ENCODE data around the gene CYP26A1. TPM values are rescaled to one million over a fixed set of nuclear protein-coding genes. Genes with fewer than 3 reads are reported as not detected.
A peak's percentile ranks its signal among the peaks of the same experiment; 100 is the strongest.

CYP26A1 gene
- polyA plus RNA-seq, 2 donors, result not detected

DNA sequence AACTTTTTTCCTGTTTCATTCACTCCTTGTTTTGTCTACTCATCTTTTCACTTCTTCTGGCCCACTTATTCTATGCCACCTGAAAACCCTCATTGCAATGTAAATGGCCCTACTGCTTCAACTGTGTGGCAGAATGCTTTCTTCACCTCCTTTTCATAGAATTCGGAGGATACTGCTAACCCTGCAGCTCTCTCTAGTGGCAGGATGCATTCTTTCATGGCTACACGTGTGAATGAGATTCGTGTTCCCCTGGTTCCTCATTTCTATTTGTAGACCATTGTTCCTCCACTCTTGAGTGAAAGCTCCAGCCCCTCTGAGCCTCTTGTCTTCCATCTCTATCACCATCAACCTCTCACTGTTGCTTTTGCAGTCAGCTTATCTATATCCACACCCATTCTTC lies 34.0 kb upstream of the CYP26A1 start:
- no peaks in the 10 kb centered on the region for H3K9me3 ChIP-seq (ENCODE audit: control insufficient read depth in 2 of 2, insufficient read depth in 1 of 2, low read depth in 1 of 2, low read length in 1 of 2)
- 37 to 46% methylated on average over 3 of the region's 3 CpGs for WGBS, 2 donors
- no peaks in the 10 kb centered on the region for H3K27me3 ChIP-seq (ENCODE audit: control insufficient read depth in 1 of 2, insufficient read depth in 2 of 2, low read length in 2 of 2)
- no peaks in the 10 kb centered on the region for H3K4me1 ChIP-seq (ENCODE audit: control insufficient read depth in 2 of 2, insufficient read depth in 2 of 2, low read length in 1 of 2)
- no peaks in the 10 kb centered on the region for H3K36me3 ChIP-seq (ENCODE audit: control insufficient read depth in 2 of 2, insufficient read depth in 2 of 2, low read length in 1 of 2)
- H3K27ac ChIP-seq (ENCODE audit: low read depth in 2 of 2, low read length in 1 of 2), result no peak overlapping the region
- no peak overlapping the region for H3K4me3 ChIP-seq (ENCODE audit: low read depth in 1 of 2, low read length in 2 of 2)

DNA sequence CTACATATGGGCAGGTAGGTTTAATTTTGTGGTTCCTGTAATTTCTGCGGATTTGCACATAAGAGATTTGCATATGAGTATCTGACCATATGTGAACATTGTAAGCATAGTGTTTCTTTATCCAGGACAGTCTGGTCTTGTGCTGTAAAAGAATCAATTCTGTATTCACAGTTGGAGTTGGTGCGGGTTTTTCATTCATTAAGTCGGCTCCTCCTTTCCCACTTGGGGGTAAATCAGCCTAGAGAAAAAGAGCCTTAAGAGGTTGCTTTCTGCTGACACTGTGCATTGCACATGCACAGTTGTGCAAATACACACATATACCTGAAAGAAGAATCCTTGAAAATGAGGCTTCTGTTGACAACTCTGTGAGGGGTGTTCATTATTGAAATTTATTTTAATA lies 19.2 kb upstream of the CYP26A1 start:
- Histone ChIP-seq H3K4me3 (ENCODE audit: low read depth in 1 of 2, low read length in 2 of 2) (no peak overlapping the region), H3K9me3 (ENCODE audit: control insufficient read depth in 2 of 2, insufficient read depth in 1 of 2, low read depth in 1 of 2, low read length in 1 of 2) (no peaks in the 10 kb centered on the region), H3K36me3 (ENCODE audit: control insufficient read depth in 2 of 2, insufficient read depth in 2 of 2, low read length in 1 of 2) (no peaks in the 10 kb centered on the region), H3K27ac (ENCODE audit: low read depth in 2 of 2, low read length in 1 of 2) (no peak overlapping the region), H3K27me3 (ENCODE audit: control insufficient read depth in 1 of 2, insufficient read depth in 2 of 2, low read length in 2 of 2) (no peaks in the 10 kb centered on the region), H3K4me1 (ENCODE audit: control insufficient read depth in 2 of 2, insufficient read depth in 2 of 2, low read length in 1 of 2) (no peaks in the 10 kb centered on the region)
- WGBS, 2 donors, result 94 to 96% methylated on average over 3 of the region's 3 CpGs

DNA sequence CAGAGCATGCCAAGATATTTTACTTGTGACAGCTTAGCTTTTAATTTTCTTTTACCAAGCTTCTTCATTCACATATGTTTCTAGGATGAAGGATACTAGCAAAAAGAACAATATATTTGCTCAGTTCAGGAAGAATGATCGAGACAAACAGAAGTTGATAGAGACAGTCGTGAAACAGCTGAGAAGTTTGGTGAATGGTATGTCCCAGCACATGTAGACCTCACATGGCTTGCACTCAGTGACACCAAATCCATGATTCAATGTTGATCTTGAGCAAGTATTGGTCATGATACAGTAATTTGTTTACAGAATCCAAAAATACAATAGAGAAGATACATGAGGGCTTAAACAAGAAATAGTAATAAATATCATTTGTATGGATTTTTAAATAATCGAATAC lies 15.6 kb upstream of the CYP26A1 start:
- no peaks in the 10 kb centered on the region for H3K36me3 ChIP-seq (ENCODE audit: control insufficient read depth in 2 of 2, insufficient read depth in 2 of 2, low read length in 1 of 2)
- no peak overlapping the region for H3K27ac ChIP-seq (ENCODE audit: low read depth in 2 of 2, low read length in 1 of 2)
- 95 to 97% methylated on average over 3 of the region's 3 CpGs for WGBS, 2 donors
- peaks cover 10 to 23% of the 10 kb centered on the region in 2 donors for H3K4me1 ChIP-seq (ENCODE audit: control insufficient read depth in 2 of 2, insufficient read depth in 2 of 2, low read length in 1 of 2)
- peaks cover 5 to 9% of the 10 kb centered on the region in 2 donors for H3K27me3 ChIP-seq (ENCODE audit: control insufficient read depth in 1 of 2, insufficient read depth in 2 of 2, low read length in 2 of 2)
- H3K9me3 ChIP-seq (ENCODE audit: control insufficient read depth in 2 of 2, insufficient read depth in 1 of 2, low read depth in 1 of 2, low read length in 1 of 2), result no peaks in the 10 kb centered on the region
- H3K4me3 ChIP-seq (ENCODE audit: low read depth in 1 of 2, low read length in 2 of 2), result no peak overlapping the region

DNA sequence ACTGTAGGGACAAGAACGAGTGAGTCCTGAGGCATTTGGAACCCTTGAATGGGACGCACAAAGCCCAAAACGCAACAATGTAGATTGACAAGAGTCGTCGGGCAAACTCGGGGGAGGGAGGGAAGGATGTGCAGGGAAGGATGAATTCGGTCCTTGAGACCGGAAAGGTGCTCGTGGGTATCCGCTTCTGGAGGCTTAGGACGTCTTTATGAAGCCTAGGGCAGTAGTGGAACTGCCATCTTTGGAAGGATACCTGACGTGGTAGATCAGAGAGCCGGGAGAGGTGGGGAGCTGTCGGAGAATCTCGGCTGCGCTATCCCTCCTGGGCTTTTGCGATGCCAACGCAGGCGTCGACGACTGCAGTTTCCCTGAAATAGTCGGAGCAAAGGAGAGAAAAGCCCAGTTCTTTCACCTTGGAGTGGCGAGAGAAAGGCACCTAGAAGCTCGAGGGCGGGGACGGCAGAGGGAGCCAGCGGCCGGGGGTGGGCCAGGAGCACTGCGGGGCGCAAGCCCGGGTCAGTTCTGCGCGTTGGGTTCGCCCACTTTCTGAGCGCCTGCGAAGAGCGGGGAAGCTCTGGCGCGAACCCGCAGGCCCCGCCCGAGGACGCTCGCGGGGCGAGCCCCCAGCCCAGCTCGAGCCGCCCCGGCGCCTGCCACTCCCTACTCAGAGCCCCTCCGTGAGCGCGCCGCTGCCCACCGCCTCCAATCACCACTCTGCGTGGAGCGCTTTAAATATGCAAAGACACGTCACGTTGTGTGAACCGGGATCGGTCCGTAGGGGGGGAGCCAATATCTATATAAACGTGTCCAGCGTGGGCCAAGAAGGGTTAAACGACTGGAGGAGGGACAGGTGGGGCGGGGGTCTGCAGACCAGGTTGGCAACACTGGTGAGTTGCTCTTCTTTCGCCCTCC lies 13.5 kb upstream of the CYP26A1 start, which contains the start of gene CYP26C1:
CYP26C1 (plus strand) TSS at position 824 of the 912 bp plus-strand sequence. CDS start 466 bp downstream, outside the sequence.
- peaks cover 10 to 25% of the 10 kb centered on the region in 2 donors for H3K4me1 ChIP-seq (ENCODE audit: control insufficient read depth in 2 of 2, insufficient read depth in 2 of 2, low read length in 1 of 2)
- H3K9me3 ChIP-seq (ENCODE audit: control insufficient read depth in 2 of 2, insufficient read depth in 1 of 2, low read depth in 1 of 2, low read length in 1 of 2), result no peaks in the 10 kb centered on the region
- no peak within 1 kb of the TSS for H3K27ac ChIP-seq (ENCODE audit: low read depth in 2 of 2, low read length in 1 of 2)
- WGBS, 2 donors, result 31 to 39% methylated on average over 66 to 67 of the region's 67 CpGs
- H3K36me3 ChIP-seq (ENCODE audit: control insufficient read depth in 2 of 2, insufficient read depth in 2 of 2, low read length in 1 of 2), result no peaks in the 10 kb centered on the region
- H3K4me3 ChIP-seq (ENCODE audit: low read depth in 1 of 2, low read length in 2 of 2), result peak within 1 kb of the TSS in 1 of 2 donors; percentile 14
- peaks cover 9 to 21% of the 10 kb centered on the region in 2 donors for H3K27me3 ChIP-seq (ENCODE audit: control insufficient read depth in 1 of 2, insufficient read depth in 2 of 2, low read length in 2 of 2)

DNA sequence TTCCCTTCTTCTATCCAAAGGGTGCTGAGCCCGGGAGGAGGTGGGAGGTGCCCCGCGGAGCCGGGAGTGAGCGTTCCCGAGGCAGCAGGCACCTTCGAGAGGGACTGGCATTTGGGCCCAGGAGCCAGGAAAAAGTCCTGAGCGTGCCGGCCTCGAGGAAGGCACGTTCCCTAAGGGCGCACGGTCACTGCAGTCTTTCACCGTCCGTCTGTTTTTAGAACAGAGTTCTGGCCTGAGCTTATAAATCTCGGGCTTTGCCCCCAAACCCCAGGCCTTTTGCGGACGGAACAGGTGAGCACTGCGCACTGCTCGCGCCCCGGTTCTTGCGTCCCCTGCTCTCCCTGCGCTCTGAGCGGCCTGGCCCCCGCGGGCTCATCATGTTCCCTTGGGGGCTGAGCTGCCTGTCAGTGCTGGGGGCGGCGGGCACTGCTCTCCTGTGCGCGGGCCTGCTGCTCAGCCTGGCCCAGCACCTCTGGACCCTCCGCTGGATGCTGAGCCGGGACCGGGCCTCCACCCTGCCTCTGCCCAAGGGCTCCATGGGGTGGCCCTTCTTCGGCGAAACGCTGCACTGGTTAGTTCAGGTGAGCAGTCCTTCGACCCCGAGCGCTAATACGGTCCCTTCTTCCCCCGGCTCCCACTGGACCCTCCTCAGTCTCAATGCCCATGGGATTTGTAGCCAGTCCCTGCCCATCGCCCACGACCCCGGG lies 12.7 kb upstream of the CYP26A1 start:
- H3K9me3 ChIP-seq (ENCODE audit: control insufficient read depth in 2 of 2, insufficient read depth in 1 of 2, low read depth in 1 of 2, low read length in 1 of 2), result no peaks in the 10 kb centered on the region
- H3K27ac ChIP-seq (ENCODE audit: low read depth in 2 of 2, low read length in 1 of 2), result no peak overlapping the region
- 38 to 40% methylated on average over 45 of the region's 45 CpGs for WGBS, 2 donors
- peaks cover 14 to 25% of the 10 kb centered on the region in 2 donors for H3K4me1 ChIP-seq (ENCODE audit: control insufficient read depth in 2 of 2, insufficient read depth in 2 of 2, low read length in 1 of 2)
- H3K27me3 ChIP-seq (ENCODE audit: control insufficient read depth in 1 of 2, insufficient read depth in 2 of 2, low read length in 2 of 2), result peaks cover 9 to 29% of the 10 kb centered on the region in 2 donors
- no peak overlapping the region for H3K4me3 ChIP-seq (ENCODE audit: low read depth in 1 of 2, low read length in 2 of 2)
- no peaks in the 10 kb centered on the region for H3K36me3 ChIP-seq (ENCODE audit: control insufficient read depth in 2 of 2, insufficient read depth in 2 of 2, low read length in 1 of 2)

DNA sequence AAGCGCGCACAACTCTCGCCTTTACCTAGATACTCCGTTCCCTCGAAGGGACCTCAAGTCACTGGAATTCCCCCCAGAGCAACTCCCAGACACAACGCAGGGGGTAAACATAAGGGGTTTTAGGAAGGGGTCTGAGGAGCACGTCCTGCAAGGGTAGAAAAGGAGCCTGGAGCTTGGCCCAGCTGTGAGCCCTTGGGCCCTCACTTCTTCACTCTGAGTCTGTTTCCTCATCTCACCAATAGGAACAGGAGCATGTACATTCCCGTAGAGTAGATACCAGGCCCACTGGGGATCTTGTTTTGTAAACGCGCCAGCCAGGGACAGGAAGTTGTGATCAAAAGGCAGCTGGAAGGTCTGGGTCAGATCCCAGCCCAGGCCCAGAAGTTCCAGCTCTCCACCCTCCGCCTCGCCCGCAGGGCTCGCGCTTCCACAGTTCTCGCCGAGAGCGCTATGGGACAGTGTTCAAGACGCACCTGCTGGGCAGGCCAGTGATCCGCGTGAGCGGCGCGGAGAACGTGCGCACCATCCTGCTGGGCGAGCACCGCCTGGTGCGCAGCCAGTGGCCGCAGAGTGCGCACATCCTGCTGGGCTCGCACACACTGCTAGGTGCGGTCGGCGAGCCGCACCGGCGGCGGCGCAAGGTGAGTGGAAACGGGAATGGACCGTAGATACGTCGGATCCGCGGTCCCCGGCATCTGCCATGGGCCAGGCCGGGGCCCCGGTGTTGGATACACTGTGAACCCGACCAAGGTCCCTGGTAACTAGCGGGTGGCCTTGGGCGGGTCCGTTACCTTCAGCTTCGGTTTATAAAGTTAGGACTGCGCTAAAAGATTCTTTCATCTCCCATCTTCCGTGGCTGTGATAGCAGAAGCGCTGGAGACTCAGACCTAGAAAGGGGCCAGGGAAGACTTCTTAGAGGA lies 11.8 kb upstream of the CYP26A1 start:
- WGBS, 2 donors, result 9 to 10% methylated on average over 57 of the region's 57 CpGs
- Histone ChIP-seq H3K27me3 (ENCODE audit: control insufficient read depth in 1 of 2, insufficient read depth in 2 of 2, low read length in 2 of 2) (peaks cover 9 to 33% of the 10 kb centered on the region in 2 donors), H3K36me3 (ENCODE audit: control insufficient read depth in 2 of 2, insufficient read depth in 2 of 2, low read length in 1 of 2) (no peaks in the 10 kb centered on the region), H3K27ac (ENCODE audit: low read depth in 2 of 2, low read length in 1 of 2) (no peak overlapping the region), H3K4me3 (ENCODE audit: low read depth in 1 of 2, low read length in 2 of 2) (peak overlapping the region; percentile 14), H3K9me3 (ENCODE audit: control insufficient read depth in 2 of 2, insufficient read depth in 1 of 2, low read depth in 1 of 2, low read length in 1 of 2) (no peaks in the 10 kb centered on the region), H3K4me1 (ENCODE audit: control insufficient read depth in 2 of 2, insufficient read depth in 2 of 2, low read length in 1 of 2) (peaks cover 14 to 27% of the 10 kb centered on the region in 2 donors)

DNA sequence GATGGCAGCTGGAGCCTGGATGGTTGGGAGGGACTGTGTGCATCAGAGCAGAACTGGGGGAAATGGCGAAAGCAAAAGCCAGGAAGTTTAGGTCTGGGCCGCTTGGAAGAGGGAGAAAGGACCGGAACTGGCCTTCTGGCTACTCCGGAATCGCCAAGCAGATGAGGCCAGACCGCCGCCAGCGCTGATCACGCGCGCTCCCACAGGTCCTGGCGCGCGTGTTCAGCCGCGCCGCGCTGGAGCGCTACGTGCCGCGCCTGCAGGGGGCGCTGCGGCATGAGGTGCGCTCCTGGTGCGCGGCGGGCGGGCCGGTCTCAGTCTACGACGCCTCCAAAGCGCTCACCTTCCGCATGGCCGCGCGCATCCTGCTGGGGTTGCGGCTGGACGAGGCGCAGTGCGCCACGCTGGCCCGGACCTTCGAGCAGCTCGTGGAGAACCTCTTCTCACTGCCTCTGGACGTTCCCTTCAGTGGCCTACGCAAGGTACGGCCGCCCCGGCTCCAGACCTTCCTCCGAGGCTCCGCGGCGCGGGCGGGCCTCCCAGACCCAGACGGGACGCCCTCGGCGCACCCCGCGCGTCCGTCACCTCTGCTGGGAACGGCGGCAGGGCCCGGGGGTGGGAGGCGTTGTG lies 11.1 kb upstream of the CYP26A1 start:
- Histone ChIP-seq H3K4me1 (ENCODE audit: control insufficient read depth in 2 of 2, insufficient read depth in 2 of 2, low read length in 1 of 2) (peaks cover 14 to 27% of the 10 kb centered on the region in 2 donors), H3K27ac (ENCODE audit: low read depth in 2 of 2, low read length in 1 of 2) (no peak overlapping the region), H3K36me3 (ENCODE audit: control insufficient read depth in 2 of 2, insufficient read depth in 2 of 2, low read length in 1 of 2) (no peaks in the 10 kb centered on the region), H3K27me3 (ENCODE audit: control insufficient read depth in 1 of 2, insufficient read depth in 2 of 2, low read length in 2 of 2) (peaks cover 9 to 33% of the 10 kb centered on the region in 2 donors), H3K9me3 (ENCODE audit: control insufficient read depth in 2 of 2, insufficient read depth in 1 of 2, low read depth in 1 of 2, low read length in 1 of 2) (no peaks in the 10 kb centered on the region), H3K4me3 (ENCODE audit: low read depth in 1 of 2, low read length in 2 of 2) (peak overlapping the region in 1 of 2 donors; percentile 14)
- 2 to 4% methylated on average over 62 to 68 of the region's 68 CpGs for WGBS, 2 donors

DNA sequence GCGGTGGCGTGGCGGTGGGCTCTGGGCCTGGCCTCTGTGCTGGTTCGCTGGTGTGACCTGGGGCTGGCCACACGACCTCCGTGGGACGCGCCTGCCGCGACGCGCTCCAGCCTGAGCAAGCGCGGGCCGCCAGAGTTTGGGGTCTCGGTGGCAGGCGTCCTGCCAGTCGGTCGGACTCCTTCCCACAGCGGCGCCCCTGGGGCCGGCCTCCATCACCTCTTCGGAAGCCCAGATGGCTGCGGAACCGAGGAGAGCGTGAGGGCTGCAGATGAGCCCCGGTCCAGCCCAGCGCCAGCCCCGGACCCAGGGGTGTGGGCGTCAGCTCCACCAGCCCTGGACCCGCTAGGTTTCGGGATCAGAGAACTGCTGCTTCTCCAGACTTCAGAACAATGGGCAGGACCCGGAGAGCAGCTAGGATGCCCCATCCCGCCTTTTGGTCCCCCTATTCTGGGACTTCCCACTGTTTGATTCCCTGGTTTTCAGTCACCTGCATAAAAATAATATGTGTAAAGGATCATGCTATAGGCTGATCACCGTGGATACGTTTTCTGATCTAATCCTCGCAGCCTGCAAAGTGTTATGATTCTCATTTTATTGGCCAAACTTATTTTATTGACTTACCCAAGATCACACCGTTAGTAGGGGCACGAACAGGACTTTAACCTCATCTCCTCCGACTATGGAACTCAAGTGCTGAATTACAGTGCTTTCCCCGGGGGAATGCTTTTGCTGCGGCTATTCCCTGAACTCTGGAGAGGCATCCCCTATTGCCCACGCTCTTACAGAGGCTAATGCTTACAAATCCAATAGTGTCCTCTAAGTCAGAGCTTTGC lies 10.3 kb upstream of the CYP26A1 start:
- peaks cover 15 to 29% of the 10 kb centered on the region in 2 donors for H3K4me1 ChIP-seq (ENCODE audit: control insufficient read depth in 2 of 2, insufficient read depth in 2 of 2, low read length in 1 of 2)
- peak overlapping the region in 1 of 2 donors; percentile 14 for H3K4me3 ChIP-seq (ENCODE audit: low read depth in 1 of 2, low read length in 2 of 2)
- H3K36me3 ChIP-seq (ENCODE audit: control insufficient read depth in 2 of 2, insufficient read depth in 2 of 2, low read length in 1 of 2), result no peaks in the 10 kb centered on the region
- no peak overlapping the region for H3K27ac ChIP-seq (ENCODE audit: low read depth in 2 of 2, low read length in 1 of 2)
- 20 to 25% methylated on average over 41 to 43 of the region's 43 CpGs for WGBS, 2 donors
- H3K9me3 ChIP-seq (ENCODE audit: control insufficient read depth in 2 of 2, insufficient read depth in 1 of 2, low read depth in 1 of 2, low read length in 1 of 2), result no peaks in the 10 kb centered on the region
- H3K27me3 ChIP-seq (ENCODE audit: control insufficient read depth in 1 of 2, insufficient read depth in 2 of 2, low read length in 2 of 2), result peaks cover 9 to 38% of the 10 kb centered on the region in 2 donors
